ENCODE measurements around the gene CLCN5. TPM values are rescaled to one million over a fixed set of nuclear protein-coding genes. Genes with fewer than 3 reads are reported as not detected.

Gene CLCN5
- total and polyA plus RNA-seq, 2 of the 13 experiments (the other 11 are each of a cell fraction or from before 2014, with no cell fraction given) = 7.8 to 27.3 TPM

MicroRNAs within 50 kb of the gene (microRNA counts, 767-probe panel; counts per million panel counts)
- microRNA hsa-miR-188-3p = not detected
- not detected for microRNA hsa-miR-188-5p
- not detected for microRNA hsa-miR-362-3p
- not detected for microRNA hsa-miR-362-5p
- not detected for microRNA hsa-miR-500a-5p+hsa-miR-501-5p
- not detected for microRNA hsa-miR-500b
- microRNA hsa-miR-501-3p = not detected
- microRNA hsa-miR-502-3p = not detected
- microRNA hsa-miR-502-5p = not detected
- not detected for microRNA hsa-miR-532-3p
- not detected for microRNA hsa-miR-532-5p
- not detected for microRNA hsa-miR-660-5p

Small RNAs within 50 kb of the gene (microRNA-seq; reads per million reads assigned to microRNA genes)
- 823 reads per million, percentile 88 among the genes with 10 or more reads in this experiment for gene MIR188
- 412 reads per million, percentile 83 among the genes with 10 or more reads in this experiment for gene MIR362
- 33.5 reads per million, percentile 63 among the genes with 10 or more reads in this experiment for gene MIR500A
- gene MIR500B = 1.5 reads per million
- 190 reads per million, percentile 79 among the genes with 10 or more reads in this experiment for gene MIR501
- 137 reads per million, percentile 76 among the genes with 10 or more reads in this experiment for gene MIR502
- gene MIR532 = 1,050 reads per million, percentile 90 among the genes with 10 or more reads in this experiment
- gene MIR660 = 707 reads per million, percentile 87 among the genes with 10 or more reads in this experiment

Small RNAs within 50 kb of the gene (small RNA-seq; reads per million reads assigned to genes)
- gene MIR188 (ENCODE audit: insufficient read depth in 2 of 3, insufficient read length in 3 of 3, low read depth in 2 of 3, low replicate concordance in 1 of 3) (0.51 to 130 (median 40.7) reads per million in 3 experiments), gene MIR362 (ENCODE audit: insufficient read depth in 2 of 3, insufficient read length in 3 of 3, low read depth in 2 of 3, low replicate concordance in 1 of 3) (11.0 to 1,158 (median 258) reads per million in 3 experiments), gene MIR500A (ENCODE audit: insufficient read depth in 2 of 3, insufficient read length in 3 of 3, low read depth in 2 of 3, low replicate concordance in 1 of 3) (2.5 to 199 (median 49.8) reads per million in 3 experiments), gene MIR500B (ENCODE audit: insufficient read depth in 2 of 3, insufficient read length in 3 of 3, low read depth in 2 of 3, low replicate concordance in 1 of 3) (0 reads per million in 3 experiments), gene MIR501 (ENCODE audit: insufficient read depth in 2 of 3, insufficient read length in 3 of 3, low read depth in 2 of 3, low replicate concordance in 1 of 3) (0.71 to 97.6 (median 55.6) reads per million in 3 experiments), gene MIR502 (ENCODE audit: insufficient read depth in 2 of 3, insufficient read length in 3 of 3, low read depth in 2 of 3, low replicate concordance in 1 of 3) (6.1 to 548 (median 119) reads per million in 3 experiments), gene MIR532 (ENCODE audit: insufficient read depth in 2 of 3, insufficient read length in 3 of 3, low read depth in 2 of 3, low replicate concordance in 1 of 3) (21.0 to 3,694 (median 866) reads per million in 3 experiments), gene MIR660 (ENCODE audit: insufficient read depth in 2 of 3, insufficient read length in 3 of 3, low read depth in 2 of 3, low replicate concordance in 1 of 3) (14.0 to 3,427 (median 874) reads per million in 3 experiments), gene RNU6-421P (ENCODE audit: insufficient read depth in 2 of 3, insufficient read length in 3 of 3, low read depth in 2 of 3, low replicate concordance in 1 of 3) (0 reads per million in 3 experiments)

Other genes with a start within 250 kb of the CLCN5 start
- gene PAGE1, start 226.6 kb upstream of the CLCN5 start, total RNA-seq (2016; rRNA removed; fragmentation: Illumina TruSeq; extraction: Trizol) = 0.69 and 0.93 TPM in 2 replicates
- 0.12 and 0.45 TPM in 2 replicates for gene PAGE1, start 226.6 kb upstream of the CLCN5 start, polyA plus RNA-seq (2011; rRNA removed)
- 1.1 and 1.4 TPM in 2 replicates for gene PAGE4, start 93.3 kb upstream of the CLCN5 start, total RNA-seq (2016; rRNA removed; fragmentation: Illumina TruSeq; extraction: Trizol)
- 0.35 TPM in 1 of 2 replicates, not detected in the other for gene PAGE4, start 93.3 kb upstream of the CLCN5 start, polyA plus RNA-seq (2011; rRNA removed)
- gene USP27X, start 43.1 kb upstream of the CLCN5 start, total RNA-seq (2016; rRNA removed; fragmentation: Illumina TruSeq; extraction: Trizol) = 7.2 and 7.5 TPM in 2 replicates
- gene USP27X, start 43.1 kb upstream of the CLCN5 start, polyA plus RNA-seq (2011; rRNA removed) = 9.7 and 12.5 TPM in 2 replicates